T47D (cell line): Measurements from ENCODE around the gene SLC4A1AP.

Experiments used
- DNase-seq, 2 experiments: peaks; one replicate each; pipeline versions ENCODE4 v3.0.0 to v3.0.0-alpha.2; 2011 to 2012; ENCODE audit warnings: low read depth in 1 of 2, low spot score in 1 of 2
- JUND ChIP-seq: IDR thresholded peaks from 2 replicates; pipeline ENCODE4 v1.6.1; 2012; ENCODE audit warnings: low read depth
- in situ Hi-C: cut with HindIII; loops from 2 replicates; pipeline ENCODE4 v1.10.0; 2016; ENCODE audit warnings: low sequenced_read_pairs, low pct_unique_long_range_greater_than_20kb

SLC4A1AP gene

DNA sequence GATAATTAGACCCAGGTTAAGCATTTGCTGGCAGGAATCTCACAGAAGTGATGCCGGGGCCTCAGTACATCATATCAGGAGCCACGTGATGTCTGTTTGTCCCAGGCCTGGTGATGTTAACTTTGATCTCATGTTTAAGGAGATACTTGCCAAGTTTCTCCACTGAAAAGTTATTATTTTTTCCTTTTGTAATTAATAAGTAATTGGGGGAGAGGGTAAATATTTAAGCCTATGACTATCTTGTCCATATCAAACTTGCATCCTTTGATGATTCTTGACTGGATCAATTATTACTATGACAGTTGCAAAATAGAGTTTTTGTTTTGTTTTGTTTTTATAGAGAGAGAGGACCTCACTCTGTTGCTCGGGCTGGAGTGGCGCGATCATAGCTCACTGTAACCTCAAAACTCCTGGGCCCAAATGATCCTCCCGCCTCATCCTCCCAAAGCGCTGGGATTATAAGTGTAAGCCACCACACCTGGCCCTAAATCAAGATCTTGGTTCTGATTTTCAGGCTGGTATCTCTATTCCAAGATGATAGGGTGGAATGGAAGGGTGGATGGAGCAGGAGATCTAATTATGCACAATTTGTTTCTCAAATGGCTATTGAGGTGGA lies 46.4 kb downstream of the SLC4A1AP start:
- TF ChIP-seq JUND, result no peak
- DNase-seq, result no peak
- in situ Hi-C loops, result no loop called here

DNA sequence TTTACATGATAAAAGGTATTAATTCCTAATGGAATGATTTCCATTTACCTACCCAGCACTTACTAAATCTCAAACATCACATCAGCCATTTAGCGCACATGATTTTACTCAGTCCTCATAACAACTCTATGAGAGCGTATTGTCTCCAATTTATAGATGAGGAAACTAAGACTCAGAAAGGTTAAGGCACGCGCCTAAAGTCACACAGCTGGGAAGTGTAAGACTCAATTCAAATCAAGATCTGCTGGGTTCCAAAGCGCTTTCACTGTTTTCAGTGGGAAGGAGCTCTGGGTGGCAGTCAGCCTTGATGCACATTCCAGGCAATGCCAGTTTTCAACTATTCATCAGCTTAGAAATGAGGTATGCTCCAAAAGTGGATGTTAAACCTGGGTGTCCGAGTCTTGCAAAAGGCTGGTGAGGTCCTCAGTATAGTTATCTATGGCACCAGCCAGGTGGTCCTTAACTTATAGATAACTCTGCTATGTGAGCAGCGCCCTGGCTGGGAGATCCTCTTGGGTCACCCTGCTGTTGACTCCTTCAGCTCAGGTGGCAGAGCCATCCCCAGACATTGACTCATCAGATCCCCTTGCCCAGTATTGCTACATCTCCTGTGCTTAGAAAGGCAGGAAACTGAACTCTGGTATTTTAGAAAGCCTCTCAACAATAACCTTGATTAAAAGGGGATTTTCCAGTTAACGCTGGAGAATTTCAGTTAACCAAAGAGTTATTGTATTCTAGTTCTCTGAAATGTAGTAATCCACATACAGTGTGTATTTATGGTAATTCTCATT lies 47.1 kb downstream of the SLC4A1AP start:
- no peak for TF ChIP-seq JUND
- in situ Hi-C loops, result no loop called here
- no peak for DNase-seq

DNA sequence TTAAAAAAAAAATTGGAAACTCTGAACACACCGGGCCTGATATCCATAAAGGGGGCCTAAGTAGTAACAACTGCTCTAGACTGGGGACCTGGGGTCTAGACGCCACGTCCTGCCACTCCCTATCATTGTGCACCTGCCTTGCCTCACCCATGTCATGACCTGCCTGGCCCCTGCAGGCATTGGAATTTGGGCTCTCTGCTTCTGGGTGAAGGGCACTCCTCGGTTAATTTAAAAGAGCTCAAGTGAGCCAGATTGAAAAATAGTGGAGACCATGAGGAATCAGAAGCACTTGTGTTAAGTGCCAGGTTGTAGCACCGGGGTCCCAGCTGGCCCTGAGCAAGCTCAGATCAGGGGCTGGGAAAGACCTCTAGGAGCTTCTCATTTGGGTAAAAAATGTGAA lies 48.1 kb downstream of the SLC4A1AP start:
- in situ Hi-C loops, result no loop called here
- DNase-seq, result no peak
- no peak for TF ChIP-seq JUND

DNA sequence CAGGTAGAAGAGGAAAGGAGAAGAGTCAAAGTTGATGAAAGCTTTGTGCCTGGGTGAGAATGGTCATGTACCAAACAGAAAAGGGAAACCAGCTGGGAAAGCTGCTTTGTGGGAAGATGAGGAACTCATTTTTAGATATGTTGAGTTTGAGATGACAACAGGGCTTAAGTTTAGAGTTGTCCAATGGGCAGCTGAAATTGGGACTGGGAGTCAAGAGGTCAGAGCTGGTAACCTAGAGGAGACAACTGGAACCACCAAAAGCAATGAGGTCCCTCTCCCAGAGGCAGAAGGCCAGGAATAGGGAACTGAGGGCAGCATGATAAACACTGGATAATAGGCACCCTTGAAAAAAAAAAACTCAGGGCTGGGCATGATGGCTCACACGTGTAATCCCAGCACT lies 48.8 kb downstream of the SLC4A1AP start:
- in situ Hi-C loops, result no loop called here
- no peak for DNase-seq
- no peak for TF ChIP-seq JUND

GRCh38 chr2:27713201-27713600 lies 49.5 kb downstream of the SLC4A1AP start:
- TF ChIP-seq JUND, result no peak
- in situ Hi-C loops, result no loop called here
- DNase-seq, result no peak

GRCh38 chr2:27714053-27714452 lies 50.4 kb downstream of the SLC4A1AP start:
- in situ Hi-C loops, result no loop called here
- TF ChIP-seq JUND, result no peak
- no peak for DNase-seq

DNA sequence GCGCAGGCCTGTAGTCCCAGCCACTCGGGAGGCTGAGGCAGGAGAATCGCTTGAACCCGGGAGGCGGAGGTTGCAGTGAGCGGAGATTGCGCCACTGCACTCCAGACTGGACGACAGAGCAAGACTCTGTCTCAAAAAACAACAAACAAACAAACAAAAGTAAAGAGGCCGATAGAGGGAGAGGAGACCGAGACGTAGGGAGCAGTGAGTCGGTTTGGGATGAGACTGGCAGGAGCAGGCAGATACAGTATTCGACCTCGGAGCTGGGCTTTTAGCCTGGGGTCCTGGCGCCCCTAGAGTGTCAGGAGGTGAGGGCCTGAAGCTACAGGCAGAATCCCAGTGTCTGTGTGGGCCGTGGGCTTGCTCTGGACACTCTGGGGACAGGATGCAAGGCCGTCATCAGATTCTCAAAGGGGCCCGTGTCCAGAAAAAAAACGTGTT lies 51.2 kb downstream of the SLC4A1AP start:
- no peak for TF ChIP-seq JUND
- DNase-seq, result no peak
- in situ Hi-C loops, result no loop called here

GRCh38 chr2:27715318-27716210 lies 51.9 kb downstream of the SLC4A1AP start:
- in situ Hi-C loops, result no loop called here
- no peak for TF ChIP-seq JUND
- no peak for DNase-seq

- in situ Hi-C loops, result no loop called here
- no peak for TF ChIP-seq JUND
- no peak for DNase-seq
Observed at GRCh38 chr2:27716301-27717069, 52.8 kb downstream of the SLC4A1AP start.

GRCh38 chr2:27717070-27717795 lies 53.5 kb downstream of the SLC4A1AP start:
- DNase-seq, result peak; percentile 59 to 76
- no peak for TF ChIP-seq JUND
- in situ Hi-C loops, result no loop called here

- in situ Hi-C loops, result no loop called here
- TF ChIP-seq JUND, result no peak
- no peak for DNase-seq
Observed at GRCh38 chr2:27720004-27720551, 56.4 kb downstream of the SLC4A1AP start.
